Measurements from ENCODE around the gene TRAF7.

DNA sequence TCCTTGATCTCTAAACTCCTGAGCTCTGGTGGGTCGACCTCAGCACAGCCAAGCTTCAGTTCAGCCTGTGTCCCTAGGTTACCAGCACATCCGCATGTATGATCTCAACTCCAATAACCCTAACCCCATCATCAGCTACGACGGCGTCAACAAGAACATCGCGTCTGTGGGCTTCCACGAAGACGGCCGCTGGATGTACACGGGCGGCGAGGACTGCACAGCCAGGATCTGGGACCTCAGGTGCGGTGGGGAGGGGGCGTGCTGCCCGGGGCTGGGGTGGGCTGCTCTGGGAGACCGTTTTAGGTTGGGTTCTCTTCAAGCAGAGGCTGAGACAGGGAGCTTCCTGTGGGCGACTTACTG lies 50.8 kb downstream of the TRAF7 start:
- TF ChIP-seq CTCF (conservative IDR thresholded peaks at IDR 0.05; ENCODE audit: low read length), result no peak
- TF ChIP-seq EZH2phosphoT487 (IDR thresholded peaks at IDR 0.05; ENCODE audit: borderline replicate concordance), result no peak
